ENCODE measurements around the gene ATXN7L1.
"Not testable (repeated sequence)": the region's sequence is repeated elsewhere in the genome, so short reads cannot be mapped to it uniquely, and the experiment has no call there.

ATXN7L1 gene

DNA sequence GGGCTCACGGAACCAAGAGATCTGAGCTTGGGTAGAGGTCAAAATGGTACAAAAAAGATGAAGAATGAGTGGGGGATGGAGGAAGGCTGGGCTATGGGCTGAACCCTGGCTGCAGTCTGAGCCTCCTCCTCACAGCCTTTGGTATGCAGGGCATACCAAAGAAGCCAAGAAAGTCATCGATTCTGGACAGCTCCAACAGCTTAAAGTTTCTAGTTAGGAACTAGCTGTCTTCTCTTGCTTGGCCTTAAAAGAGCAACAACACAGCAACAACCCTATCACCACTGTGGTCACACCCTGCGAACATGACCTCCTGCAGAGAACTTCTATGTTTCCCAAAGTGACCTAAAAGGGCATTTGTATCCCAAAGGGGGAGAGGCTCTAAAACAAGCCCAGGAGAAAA lies 169.0 kb downstream of the ATXN7L1 start:
- no peak for DNase-seq (ENCODE audit: low read depth, low spot score)

- no peak for DNase-seq (ENCODE audit: low read depth, low spot score)
Observed at GRCh38 chr7:105705427-105705826, 171.0 kb downstream of the ATXN7L1 start.

DNA sequence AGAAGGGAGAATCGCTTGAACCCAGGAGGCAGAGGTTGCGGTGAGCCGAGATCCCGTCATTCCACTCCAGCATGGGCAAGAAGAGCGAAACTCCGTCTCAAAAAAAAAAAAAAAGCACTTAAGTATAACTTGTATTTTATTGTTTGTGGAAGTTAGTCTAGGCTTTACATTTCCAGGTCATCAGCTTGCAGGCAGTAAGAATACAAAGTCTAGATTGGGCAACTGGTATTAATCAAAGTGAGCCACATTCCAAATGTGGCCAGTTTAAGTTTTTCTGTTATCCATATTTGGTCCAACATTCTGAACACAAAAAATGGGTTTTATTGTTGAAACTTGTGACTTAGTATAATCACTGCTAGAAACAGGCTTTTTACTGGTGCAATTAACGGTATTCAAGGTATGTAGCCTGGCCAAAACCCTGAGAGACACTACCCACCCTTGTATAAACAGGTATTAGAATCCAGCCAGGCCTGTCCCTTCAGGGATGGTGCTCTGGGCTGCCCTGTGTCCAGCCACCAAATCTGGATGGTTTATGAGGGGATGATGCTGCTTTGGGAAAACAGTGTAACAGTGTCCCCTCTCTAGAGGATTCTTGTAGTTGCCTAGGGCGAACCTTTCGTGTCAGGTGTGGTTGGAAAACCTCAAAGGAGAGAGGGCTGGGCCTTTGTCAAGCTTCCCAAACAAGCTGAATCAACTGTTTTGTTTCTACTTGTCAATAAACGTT lies 173.0 kb downstream of the ATXN7L1 start:
- DNase-seq (ENCODE audit: low read depth, low spot score): no peak

DNA sequence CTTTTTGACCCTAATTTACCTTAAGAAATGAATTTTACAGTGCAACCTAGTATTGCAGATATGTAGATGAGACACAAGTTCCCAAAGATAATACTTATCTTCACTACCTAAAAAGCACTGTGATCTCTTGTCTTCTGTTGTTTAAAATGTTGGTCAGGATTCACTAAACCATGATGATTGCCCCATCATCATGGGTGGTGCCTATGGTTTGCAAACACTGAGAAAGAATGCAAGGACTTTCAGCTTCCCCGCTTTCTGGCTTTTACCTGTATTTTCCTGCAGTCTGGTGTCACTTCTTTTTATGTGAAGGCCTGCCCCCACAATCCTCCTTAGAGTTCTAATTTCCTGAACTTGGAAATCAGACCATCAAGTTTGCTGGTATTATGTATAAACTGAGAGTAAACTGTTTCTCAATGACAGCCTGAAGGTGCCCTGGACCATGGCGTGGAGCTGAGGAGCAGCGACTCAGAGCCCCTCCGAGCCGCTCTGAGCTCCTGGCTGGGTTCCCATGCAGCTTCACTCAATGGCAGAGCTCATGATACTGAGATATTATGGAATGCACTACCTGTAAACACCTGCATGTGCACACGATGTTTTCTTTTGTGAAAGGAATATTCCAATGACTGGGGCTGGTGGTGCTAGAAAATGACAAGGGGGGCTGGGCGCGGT lies 176.7 kb downstream of the ATXN7L1 start:
- no peak for DNase-seq (ENCODE audit: low read depth, low spot score)

DNA sequence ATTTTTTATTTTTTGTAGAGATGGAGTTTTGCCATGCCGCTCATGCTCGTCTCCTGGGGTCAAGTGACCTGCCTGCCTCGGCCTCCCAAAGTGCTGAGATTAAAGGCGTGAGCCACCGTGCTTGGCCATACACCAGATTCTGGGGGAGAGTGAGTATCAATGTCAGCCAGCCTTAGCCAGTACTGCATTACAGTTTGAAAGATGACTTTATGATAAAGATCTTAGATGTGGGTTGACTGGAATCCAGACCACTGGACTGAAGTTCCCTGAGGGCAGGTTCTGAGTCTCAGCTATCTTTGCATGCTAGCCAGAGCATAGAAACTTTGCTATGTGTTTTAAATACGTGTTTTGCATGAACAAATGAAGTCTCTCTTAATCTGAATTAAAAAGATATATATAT lies 177.9 kb downstream of the ATXN7L1 start:
- no peak for DNase-seq (ENCODE audit: low read depth, low spot score)

GRCh38 chr7:105697753-105698152 lies 178.6 kb downstream of the ATXN7L1 start:
- no peak for DNase-seq (ENCODE audit: low read depth, low spot score)

DNA sequence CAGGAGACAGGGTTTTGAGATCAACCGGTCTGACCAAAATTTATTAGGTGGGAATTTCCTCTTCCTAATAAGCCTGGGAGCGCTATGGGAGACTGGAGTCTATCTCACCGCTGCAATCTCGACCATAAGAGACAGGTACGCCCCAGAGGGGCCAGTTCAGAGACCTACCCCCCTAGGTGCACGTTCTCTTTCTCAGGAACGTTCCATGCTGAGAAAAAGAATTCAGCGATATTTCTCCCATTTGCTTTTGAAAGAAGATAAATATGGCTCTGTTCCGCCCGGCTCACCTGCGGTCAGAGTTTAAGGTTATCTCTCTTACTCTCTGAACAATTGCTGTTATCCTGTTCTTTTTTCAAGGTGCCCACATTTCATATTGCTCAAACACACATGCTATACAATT lies 179.2 kb downstream of the ATXN7L1 start:
- not testable (repeated sequence) for DNase-seq (ENCODE audit: low read depth, low spot score)

DNA sequence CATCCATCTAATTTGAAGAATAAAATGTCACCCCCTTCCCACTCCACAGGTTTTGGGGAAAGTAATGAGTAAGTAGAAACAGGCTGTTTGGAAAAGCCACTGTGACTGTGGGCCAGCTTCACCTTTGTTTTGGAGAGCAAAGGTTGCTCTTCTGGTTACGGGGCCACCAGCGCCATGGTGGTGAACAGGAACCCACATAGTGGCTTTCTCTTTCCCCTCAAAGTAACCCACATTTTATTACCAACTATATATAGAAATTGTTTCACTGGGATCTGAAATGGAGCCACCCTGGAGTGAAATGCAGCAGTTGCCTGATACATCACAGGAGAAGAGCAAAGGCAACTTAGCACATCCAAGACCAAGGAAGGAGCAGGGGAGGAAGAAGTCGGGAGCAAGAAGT lies 182.8 kb downstream of the ATXN7L1 start:
- no peak for DNase-seq (ENCODE audit: low read depth, low spot score)

DNA sequence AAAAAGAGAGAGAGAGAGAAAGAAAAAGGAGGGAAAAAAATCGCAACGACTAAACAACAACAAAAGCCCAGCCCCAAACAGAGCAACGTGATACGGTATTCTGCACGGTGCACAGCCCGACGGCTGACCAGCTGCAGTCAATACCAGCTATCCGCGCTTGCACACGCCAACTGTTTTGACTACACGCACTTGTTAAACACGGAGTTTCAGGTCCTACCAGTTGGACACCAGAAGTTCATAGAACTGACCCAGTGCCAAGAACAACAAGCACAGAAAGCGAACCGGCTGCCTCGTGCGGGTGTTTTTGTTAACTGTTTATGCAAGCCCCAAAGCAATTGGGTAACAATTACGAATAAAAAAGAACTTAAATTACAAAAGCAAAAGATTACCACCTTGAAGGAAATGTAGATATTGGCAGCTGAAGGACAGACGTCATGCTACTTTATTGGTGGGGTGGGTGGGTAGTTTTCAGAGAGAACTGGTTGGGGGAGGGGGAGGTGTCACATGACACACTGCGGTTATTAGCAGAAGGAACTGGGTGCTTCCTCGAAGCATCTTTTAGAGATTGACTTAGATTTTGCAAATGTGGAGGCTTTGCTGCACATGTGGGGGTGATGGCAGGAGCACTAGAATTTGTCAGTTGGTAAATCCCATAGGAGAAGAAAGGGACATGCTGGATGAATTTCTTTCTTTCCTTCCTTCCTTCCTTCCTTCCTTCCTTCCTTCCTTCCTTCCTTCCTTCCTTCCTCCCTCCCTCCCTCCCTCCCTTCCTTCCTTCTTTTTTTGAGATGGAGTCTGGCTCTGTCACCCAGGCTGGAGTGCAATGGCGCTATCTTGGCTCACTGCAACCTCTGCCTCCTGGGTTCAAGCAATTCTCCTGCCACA lies 184.5 kb downstream of the ATXN7L1 start:
- DNase-seq (ENCODE audit: low read depth, low spot score): peak; percentile 10

DNA sequence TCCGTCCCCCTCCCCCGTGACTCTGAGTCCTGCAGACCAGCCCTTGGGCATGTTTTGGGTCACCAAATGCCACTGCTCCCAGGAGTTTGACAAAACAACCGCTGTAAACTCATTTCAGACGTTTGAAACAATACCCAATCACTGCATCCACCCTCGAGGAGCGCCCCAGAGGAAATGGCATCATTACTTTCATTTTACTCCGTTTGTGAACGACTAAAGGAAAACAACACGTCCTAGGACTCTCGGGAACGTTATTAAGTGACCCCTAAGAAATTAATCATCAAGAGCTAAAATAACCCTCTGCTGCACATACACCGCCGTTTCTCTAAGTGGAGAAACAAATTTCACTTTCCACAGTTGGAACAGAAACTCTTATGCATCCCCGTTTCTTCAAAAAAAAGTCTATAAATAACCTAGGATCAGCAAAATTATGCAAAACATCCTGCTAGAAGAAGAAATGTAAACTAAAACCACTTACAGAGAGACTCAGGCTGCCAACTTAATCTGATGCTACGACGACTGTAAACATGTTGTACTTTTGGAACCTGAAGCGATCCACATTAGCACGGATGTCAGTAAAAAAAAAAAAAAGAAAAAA lies 185.2 kb downstream of the ATXN7L1 start:
- DNase-seq (ENCODE audit: low read depth, low spot score): no peak

GRCh38 chr7:105690325-105690945 lies 186.0 kb downstream of the ATXN7L1 start:
- no peak for DNase-seq (ENCODE audit: low read depth, low spot score)

DNA sequence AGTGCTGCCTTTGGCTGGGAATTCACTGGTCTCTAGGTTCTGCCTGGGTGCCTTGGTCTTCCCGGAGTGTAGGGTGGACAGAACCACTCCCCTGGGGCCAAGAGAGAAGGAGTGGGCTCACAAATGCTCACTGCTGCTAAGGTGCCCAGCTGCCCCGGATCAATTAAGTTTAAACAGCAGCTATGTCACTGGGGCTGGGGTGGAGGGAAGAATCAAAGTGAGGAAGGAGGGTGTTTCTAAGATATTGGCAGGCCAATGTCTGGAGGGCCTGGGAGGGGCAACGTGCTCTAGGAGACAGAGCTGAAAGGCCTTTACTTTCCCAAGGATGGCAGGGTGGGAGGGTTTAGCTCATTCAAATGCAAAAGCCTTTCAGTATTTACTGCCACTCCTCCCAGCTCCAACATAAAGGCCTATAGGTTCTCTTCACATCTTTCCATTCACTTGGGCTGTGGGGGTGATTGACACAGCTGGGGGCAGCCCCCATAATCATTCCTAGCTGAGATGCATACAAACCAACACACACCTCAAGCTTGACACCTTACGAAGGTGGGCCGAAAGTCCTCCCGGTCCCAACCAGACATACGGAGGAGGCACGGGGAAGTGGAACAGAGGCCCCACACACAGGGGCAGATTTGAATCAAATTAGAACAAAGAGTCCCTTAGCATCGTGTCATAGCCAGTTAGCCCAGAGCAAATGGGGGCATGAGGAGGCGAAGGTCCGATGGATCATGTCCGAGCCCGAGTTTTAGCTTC lies 187.2 kb downstream of the ATXN7L1 start:
- DNase-seq (ENCODE audit: low read depth, low spot score): no peak

DNA sequence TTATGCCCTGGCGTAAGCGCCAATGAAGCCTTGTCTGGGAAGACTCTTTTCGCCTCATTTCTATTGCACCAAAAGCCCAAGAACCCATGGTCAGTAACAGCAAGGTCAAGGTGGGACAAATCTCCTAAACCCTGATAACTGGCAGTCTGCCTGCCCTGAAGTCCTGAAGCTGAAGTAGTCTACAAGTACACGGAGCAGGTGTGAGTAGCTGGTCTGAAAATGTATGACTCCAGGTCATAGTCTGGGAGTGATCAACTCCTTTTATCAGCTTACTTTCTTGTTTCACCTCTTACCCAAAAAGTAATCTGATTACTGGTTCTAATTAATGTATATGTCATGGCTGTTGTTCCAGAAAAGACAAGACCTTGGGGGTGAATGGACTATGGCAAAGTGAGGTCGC lies 187.8 kb downstream of the ATXN7L1 start:
- no peak for DNase-seq (ENCODE audit: low read depth, low spot score)

DNA sequence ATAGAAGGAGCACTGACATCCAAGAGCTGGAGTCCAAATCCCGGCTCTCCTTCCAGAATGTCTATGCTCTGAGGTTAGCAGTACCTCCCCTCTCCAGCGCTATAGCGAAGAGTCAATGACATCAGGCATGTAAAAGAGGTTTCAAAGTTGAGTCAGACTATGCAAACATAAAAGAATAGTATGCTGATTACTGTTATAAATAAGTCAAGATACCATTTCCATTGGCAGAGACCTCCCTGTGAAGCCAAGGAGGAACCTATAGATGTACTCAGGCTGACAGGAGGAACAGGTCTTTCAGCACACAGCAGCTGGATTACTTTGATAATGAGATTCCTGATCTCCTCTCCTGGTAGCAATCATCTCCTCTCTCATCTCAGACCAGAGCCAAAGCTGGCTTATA lies 191.2 kb downstream of the ATXN7L1 start:
- DNase-seq (ENCODE audit: low read depth, low spot score): no peak

DNA sequence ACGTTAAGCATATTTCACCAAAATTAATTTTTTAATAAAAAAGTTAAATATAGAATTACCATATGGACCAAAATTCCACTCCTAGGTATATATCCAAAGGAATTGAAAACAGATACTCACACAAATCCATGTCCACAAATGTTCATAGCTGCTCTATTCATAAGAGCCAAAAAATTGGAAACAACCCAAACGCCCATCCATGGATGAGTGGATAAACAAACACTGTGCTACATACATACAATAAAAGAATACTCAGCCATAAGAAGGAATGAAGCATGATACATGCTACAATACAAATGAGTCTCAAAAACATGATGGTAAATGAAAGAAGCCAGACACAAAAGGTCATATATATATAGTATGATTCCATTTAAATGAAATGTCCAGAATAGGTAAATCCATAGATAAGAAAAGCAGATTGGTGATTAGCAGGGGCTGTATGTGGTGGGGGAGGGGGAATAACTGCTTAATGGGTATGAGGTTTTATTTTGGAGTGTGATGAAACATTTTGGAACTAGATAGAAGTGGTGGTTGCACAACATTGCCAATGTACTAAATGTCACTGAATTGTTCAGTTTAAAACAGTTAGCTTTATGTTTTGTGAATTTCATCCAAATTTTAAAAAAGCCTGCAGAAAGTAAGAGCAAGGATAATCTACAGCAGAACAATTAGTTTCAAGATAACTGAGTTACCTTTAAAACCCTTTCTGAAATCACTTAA lies 193.9 kb downstream of the ATXN7L1 start:
- DNase-seq (ENCODE audit: low read depth, low spot score): no peak

DNA sequence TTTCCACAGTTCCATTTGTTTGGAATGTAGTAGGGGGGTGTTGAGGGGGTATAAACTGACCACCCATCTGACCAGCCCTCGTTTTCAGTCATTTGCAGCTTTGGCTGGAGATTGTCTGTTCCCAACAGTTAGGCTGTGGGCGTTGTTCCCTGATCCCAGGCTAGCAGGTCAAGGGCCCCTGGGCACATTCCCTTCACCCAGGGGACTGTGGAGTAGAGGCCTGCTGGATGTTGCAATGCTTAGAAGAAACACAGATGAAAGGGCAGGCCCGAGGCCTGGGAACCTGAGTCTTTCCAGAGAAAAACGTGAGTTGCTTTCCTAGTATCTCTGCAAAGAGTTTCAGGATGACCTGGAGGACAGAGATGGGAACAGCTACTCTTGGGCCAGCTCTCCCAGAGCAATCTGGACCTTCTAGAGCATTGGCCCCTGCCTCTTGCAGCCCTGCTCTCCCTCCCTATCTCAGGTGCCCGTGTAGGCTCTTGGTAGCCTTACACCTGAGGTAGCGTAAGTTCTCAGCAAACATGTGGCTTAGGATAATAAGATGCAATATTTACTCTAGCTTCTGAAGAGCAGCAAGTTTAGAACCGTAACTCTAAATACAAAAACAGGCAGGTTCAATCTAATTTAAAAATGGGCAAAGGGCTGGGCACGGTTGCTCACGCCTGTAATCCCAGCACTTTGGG lies 195.8 kb downstream of the ATXN7L1 start:
- DNase-seq (ENCODE audit: low read depth, low spot score): no peak

DNA sequence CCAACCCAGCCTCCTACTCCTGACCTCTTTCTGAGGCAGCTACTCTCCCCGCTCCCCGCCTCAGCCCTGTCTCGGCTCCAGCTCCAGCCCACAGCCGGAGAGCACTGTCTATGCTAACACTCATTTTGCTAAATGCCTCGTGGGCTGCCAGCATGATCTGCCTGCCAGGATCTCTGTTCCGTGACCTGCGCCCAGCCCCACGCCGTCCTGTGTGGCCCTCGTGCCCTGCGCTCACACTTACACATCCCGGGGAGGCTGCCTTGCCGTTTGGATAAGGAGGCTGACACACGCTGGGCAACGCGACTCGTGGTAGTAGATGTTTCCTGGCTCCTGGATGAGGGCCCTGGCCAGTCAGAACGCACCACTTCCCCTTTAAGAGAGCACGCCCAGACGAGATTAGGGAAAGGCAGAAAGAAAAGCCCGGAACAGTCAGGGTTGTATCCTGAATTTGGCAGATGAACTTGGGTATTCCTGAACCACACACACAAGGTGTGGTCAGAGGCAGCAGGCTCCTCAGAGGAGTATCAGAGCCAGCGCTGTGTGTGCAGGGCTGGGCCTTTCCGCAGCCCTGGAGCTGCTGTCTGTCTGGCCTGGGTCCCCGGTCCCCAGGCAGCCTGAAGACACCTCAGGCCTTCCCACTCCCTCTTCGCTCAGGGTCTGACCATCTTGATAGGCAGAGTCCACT lies 197.4 kb downstream of the ATXN7L1 start:
- DNase-seq (ENCODE audit: low read depth, low spot score): no peak

DNA sequence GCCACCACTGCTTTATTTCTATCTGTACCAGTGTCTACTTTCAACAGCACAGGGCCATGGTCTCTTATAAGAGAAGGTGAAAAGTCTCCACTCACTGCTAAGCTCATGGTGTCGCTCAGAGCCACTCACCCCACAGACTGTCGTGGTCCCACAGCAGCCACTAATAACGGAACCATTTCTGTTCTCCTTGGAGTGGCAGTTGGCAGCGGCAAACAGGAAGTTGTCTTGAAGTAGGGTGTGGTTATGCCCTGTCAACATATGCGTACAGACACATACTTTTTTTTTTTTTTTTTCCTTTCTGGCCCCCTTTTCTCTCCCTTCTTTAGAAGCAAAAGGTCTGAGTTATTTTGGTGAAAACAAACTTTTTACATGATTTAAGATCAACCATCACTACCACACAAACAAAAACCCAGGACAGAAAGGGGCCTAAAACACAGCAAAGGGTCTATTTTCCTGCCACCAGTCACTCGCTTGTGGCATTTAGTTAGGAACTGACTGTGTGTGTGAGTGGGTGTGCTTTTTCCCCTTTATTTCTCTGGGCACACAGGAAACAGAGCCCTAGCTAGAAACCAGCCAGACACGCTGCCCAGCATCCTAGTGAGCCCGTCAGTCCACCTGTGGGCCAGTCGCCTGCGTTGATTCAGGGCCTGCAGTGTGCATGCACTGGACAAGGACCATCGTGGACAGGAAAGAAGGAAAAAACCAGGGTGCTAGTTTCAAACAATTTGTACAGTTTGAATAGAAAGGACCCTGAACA lies 198.4 kb downstream of the ATXN7L1 start:
- DNase-seq (ENCODE audit: low read depth, low spot score): no peak
